Skin of body (tissue), 2 donors: Measurements from ENCODE around the gene KLC4. TPM values are rescaled to one million over a fixed set of nuclear protein-coding genes. Genes with fewer than 3 reads are reported as not detected.

ENCODE experiments used
- DNase-seq: peaks from one replicate; lab custom pipeline; 2025; lab: John Stamatoyannopoulos, UW
- total RNA-seq: library from RNA; depleted of rRNA; stranded (reverse); fragments of >200 nt; gene quantifications from one replicate; pipeline ENCODE4 v1.2.3, GENCODE V29; 2014

KLC4 gene
- total RNA-seq, 1 donor from 2014 or later, result 15.6 TPM

GRCh38 chr6:43123461-43124314 is 64.3 kb downstream of the KLC4 start:
- DNase-seq, result peak; percentile 58

GRCh38 chr6:43124481-43124880 is 65.0 kb downstream of the KLC4 start:
- DNase-seq, result no peak

Other genes with a start within 250 kb of the KLC4 start
- gene RPL7L1, start 180.0 kb upstream of the KLC4 start, total RNA-seq, result 88.3 TPM
- not detected for gene PTCRA, start 143.6 kb upstream of the KLC4 start, total RNA-seq
- gene CNPY3, start 130.2 kb upstream of the KLC4 start, total RNA-seq, result 18.1 TPM
- 0.20 TPM for gene GNMT, start 98.9 kb upstream of the KLC4 start, total RNA-seq
- 13.1 TPM for gene PEX6, start 80.5 kb upstream of the KLC4 start, total RNA-seq
- gene PPP2R5D, start 75.1 kb upstream of the KLC4 start, total RNA-seq, result 23.8 TPM
- gene MEA1, start 45.7 kb upstream of the KLC4 start, total RNA-seq, result 28.9 TPM
- gene KLHDC3, start 45.4 kb upstream of the KLC4 start, total RNA-seq, result 82.3 TPM
- gene RRP36, start 38.0 kb upstream of the KLC4 start, total RNA-seq, result 36.2 TPM
- 20.3 TPM for gene CUL7, start 5.8 kb upstream of the KLC4 start, total RNA-seq
- 17.3 TPM for gene MRPL2, start 197 bp upstream of the KLC4 start, total RNA-seq
- 121 TPM for gene PTK7, start 16.7 kb downstream of the KLC4 start, total RNA-seq
- gene SRF, start 111.6 kb downstream of the KLC4 start, total RNA-seq, result 12.5 TPM
- 18.8 TPM for gene CUL9, start 122.6 kb downstream of the KLC4 start, total RNA-seq
- 26.3 TPM for gene DNPH1, start 169.8 kb downstream of the KLC4 start, total RNA-seq
- gene TTBK1, start 183.8 kb downstream of the KLC4 start, total RNA-seq, result 0.10 TPM
- gene SLC22A7, start 238.6 kb downstream of the KLC4 start, total RNA-seq, result not detected
- 1.1 TPM for gene CRIP3, start 249.2 kb downstream of the KLC4 start, total RNA-seq